ENCODE data around the gene TMEM53. TPM values are rescaled to one million over a fixed set of nuclear protein-coding genes. Genes with fewer than 3 reads are reported as not detected.

Gene TMEM53
- total RNA-seq, 1 donor from 2014 or later = 7.9 TPM

DNA sequence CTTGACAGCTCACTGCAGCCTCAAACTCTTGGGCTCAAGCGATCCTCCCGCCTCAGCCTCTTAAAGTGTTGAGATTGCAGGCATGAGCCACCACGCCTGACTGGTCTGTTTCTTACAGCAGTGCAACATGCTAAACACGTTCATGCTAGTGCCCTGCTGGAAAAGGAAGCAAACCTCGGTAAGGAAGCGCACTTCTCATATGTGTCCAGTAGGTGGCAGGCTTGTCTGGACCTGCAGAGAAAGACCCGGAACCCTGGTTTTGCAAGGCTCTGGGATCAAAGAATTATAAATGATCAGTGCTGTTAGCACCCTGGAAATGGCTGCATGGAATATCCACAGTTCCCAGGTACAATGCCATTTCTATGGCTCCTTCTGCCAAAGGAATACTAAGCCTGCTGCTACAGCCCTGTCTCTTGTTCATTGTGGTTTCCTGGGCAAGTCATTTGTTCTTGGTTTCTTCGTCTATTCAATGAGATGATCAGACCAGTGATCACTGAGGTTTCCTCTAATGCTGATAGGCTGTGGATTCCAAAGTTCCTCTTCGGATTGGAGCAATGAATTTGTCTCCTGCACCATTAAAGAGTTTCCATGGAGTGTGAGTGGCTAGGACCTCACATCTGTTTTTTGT lies 40.8 kb upstream of the TMEM53 start:
- TF ChIP-seq POLR2A (IDR thresholded peaks at IDR 0.05) (no peak), POLR2AphosphoS5 (IDR thresholded peaks at IDR 0.05; ENCODE audit: insufficient read depth in 1 of 2, low read depth in 1 of 2) (peak in 1 of 2 donors; percentile 59)
- TF ChIP-seq, protein P1, sequence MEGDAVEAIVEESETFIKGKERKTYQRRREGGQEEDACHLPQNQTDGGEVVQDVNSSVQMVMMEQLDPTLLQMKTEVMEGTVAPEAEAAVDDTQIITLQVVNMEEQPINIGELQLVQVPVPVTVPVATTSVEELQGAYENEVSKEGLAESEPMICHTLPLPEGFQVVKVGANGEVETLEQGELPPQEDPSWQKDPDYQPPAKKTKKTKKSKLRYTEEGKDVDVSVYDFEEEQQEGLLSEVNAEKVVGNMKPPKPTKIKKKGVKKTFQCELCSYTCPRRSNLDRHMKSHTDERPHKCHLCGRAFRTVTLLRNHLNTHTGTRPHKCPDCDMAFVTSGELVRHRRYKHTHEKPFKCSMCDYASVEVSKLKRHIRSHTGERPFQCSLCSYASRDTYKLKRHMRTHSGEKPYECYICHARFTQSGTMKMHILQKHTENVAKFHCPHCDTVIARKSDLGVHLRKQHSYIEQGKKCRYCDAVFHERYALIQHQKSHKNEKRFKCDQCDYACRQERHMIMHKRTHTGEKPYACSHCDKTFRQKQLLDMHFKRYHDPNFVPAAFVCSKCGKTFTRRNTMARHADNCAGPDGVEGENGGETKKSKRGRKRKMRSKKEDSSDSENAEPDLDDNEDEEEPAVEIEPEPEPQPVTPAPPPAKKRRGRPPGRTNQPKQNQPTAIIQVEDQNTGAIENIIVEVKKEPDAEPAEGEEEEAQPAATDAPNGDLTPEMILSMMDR (IDR thresholded peaks at IDR 0.05) = peak; percentile 71 to 84 (median 76)
- no peaks in the 10 kb centered on the region for H3K36me3 ChIP-seq
- no peaks in the 10 kb centered on the region for H3K4me1 ChIP-seq
- H3K4me3 ChIP-seq = no peak overlapping the region
- no peak for DNase-seq (ENCODE audit: extremely low spot score in 2 of 2)
- intact Hi-C loops (cut with DNase I) = no loop called here
- no peaks in the 10 kb centered on the region for H3K27me3 ChIP-seq
- no peaks in the 10 kb centered on the region for H3K9me3 ChIP-seq
- H3K27ac ChIP-seq = no peak overlapping the region

DNA sequence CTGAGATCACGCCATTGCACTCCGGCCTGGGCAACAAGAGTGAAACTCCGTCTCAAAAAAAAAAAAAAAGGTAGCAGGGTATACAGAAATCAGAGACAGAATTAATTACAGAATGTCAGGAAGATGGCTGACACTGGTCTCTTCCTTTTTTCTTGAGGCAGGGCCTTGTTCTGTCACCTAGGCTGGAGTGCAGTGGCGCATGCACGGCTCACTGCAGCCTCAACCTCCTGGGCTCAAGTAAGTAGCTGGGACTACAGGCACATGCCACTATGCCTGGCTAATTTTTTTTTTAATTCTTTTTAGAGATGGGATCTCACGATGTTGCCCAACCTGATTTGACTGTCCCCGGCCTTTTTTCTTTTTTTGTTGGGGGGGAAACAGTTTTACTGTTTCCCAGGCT lies 40.3 kb upstream of the TMEM53 start:
- intact Hi-C loops (cut with DNase I) = no loop called here
- H3K9me3 ChIP-seq = no peaks in the 10 kb centered on the region
- H3K4me3 ChIP-seq = no peak overlapping the region
- DNase-seq (ENCODE audit: extremely low spot score in 2 of 2) = no peak
- H3K27me3 ChIP-seq = no peaks in the 10 kb centered on the region
- no peaks in the 10 kb centered on the region for H3K36me3 ChIP-seq
- TF ChIP-seq POLR2AphosphoS5 (IDR thresholded peaks at IDR 0.05; ENCODE audit: insufficient read depth in 1 of 2, low read depth in 1 of 2) (no peak), POLR2A (IDR thresholded peaks at IDR 0.05) (no peak)
- TF ChIP-seq, protein P1 (IDR thresholded peaks at IDR 0.05) = no peak
- H3K4me1 ChIP-seq = no peaks in the 10 kb centered on the region
- H3K27ac ChIP-seq = no peak overlapping the region

DNA sequence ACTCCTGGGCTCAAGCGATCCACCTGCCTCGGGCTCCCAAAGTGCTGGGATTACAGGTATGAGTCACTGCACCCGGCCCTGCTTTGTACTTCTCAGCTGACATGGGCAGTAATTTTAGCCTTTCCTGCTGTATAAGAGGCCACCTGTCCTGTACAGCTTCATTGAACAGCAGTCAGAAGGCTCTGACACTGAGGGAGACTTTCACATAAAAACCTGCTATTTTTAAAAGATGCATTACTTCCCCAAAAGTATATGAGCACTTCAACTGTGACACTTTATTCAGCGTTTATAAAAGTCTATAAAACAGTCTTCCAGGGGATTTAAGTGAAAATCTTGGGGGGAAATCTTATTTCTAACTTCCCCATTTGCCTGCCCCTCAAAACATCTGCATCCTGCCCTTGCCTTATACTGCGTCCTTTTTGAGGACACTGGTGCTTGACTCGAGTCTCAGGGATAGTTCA lies 39.1 kb upstream of the TMEM53 start:
- intact Hi-C loops (cut with DNase I) = no loop called here
- Histone ChIP-seq H3K27ac (no peak overlapping the region), H3K9me3 (no peaks in the 10 kb centered on the region), H3K27me3 (no peaks in the 10 kb centered on the region), H3K36me3 (no peaks in the 10 kb centered on the region), H3K4me1 (peaks cover 1% of the 10 kb centered on the region), H3K4me3 (no peak overlapping the region)
- DNase-seq (ENCODE audit: extremely low spot score in 2 of 2) = no peak
- TF ChIP-seq POLR2A (IDR thresholded peaks at IDR 0.05) (no peak), POLR2AphosphoS5 (IDR thresholded peaks at IDR 0.05; ENCODE audit: insufficient read depth in 1 of 2, low read depth in 1 of 2) (no peak)
- TF ChIP-seq, protein P1 (IDR thresholded peaks at IDR 0.05) = no peak

DNA sequence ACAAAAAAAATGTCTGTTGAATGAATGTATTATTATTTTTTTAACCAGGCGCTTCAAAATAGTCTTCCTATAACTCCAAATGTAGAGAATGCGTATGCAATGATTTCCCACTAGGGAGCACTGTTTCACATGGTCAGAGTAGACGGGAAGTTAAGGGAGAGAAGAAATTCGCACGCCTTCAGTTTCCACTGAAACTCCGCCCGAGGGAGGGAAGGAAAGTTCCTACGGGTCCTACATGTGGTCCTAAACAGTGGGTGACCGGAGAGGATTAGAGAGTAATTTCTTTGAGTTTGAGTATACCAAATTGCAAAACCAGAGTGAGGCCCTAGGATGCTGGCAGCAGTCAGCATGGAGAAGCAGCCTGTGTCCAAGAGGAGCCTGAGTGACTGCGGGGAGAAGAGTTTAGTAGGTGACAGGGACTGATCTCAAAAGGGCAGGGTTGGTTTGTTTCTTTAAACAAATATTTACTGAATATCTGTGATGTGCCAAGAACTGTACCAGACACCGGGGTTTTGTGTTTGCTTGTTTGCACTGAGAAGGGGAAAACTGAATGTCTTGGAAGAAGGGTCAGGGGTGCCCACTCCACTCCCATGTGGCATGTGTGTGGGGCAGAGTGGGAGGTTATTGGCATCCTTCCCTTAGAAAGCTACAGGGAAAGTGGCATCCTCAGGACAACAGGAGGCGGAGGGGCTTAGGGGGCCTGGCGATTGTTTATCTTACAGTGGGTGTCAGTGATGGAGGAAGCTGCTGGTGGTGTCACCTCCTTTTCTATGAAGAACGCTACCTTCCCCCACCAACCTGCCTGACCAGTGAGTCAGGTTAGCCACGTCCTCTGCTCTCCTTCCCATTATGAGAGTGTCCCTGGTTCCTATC lies 33.9 kb upstream of the TMEM53 start:
- TF ChIP-seq POLR2AphosphoS5 (IDR thresholded peaks at IDR 0.05; ENCODE audit: insufficient read depth in 1 of 2, low read depth in 1 of 2) (peak in 1 of 2 donors; percentile 48), POLR2A (IDR thresholded peaks at IDR 0.05) (no peak)
- TF ChIP-seq, protein P1 (IDR thresholded peaks at IDR 0.05) = peak; percentile 3 to 39 (median 36)
- H3K4me1 ChIP-seq = peaks cover 10% of the 10 kb centered on the region
- no peak overlapping the region for H3K4me3 ChIP-seq
- intact Hi-C loops (cut with DNase I) = no loop called here
- H3K27me3 ChIP-seq = no peaks in the 10 kb centered on the region
- no peak overlapping the region for H3K27ac ChIP-seq
- H3K36me3 ChIP-seq = no peaks in the 10 kb centered on the region
- no peaks in the 10 kb centered on the region for H3K9me3 ChIP-seq
- no peak for DNase-seq (ENCODE audit: extremely low spot score in 2 of 2)

Measured in vagina (tissue), 2 donors.